Small intestine (tissue), 7 donors: ENCODE data around the gene SFXN5. TPM values are rescaled to one million over a fixed set of nuclear protein-coding genes. Genes with fewer than 3 reads are reported as not detected.

Experiments
- DNase-seq, 2 donors: peaks; one replicate each; pipeline versions ENCODE4 v3.0.0 to v3.0.0-alpha.2; 2013
- FAIRE-seq: peaks from 2 replicates; lab custom pipeline; 2012; peaks lifted over from hg19 to GRCh38; lab: Jason Lieb, UNC
- H3K27ac ChIP-seq, 3 donors: one replicate each; pipeline ENCODE4 v1.5.1; 2013; ENCODE audit warnings: low read length in 2 of 3, mild to moderate bottlenecking in 2 of 3, control low read depth in 1 of 3, inconsistent platforms in 1 of 3, low read depth in 1 of 3, moderate library complexity in 1 of 3
- H3K27me3 ChIP-seq, 3 donors: one replicate each; pipeline ENCODE4 v1.6.1; 2013; ENCODE audit warnings: low read length in 3 of 3, inconsistent platforms in 1 of 3; ENCODE audit not compliant: control insufficient read depth in 3 of 3, insufficient read depth in 3 of 3
- H3K36me3 ChIP-seq, 3 donors: one replicate each; pipeline ENCODE4 v1.6.1; 2013; ENCODE audit warnings: low read length in 3 of 3, inconsistent platforms in 1 of 3, low read depth in 1 of 3, mild to moderate bottlenecking in 1 of 3, moderate library complexity in 1 of 3; ENCODE audit not compliant: control insufficient read depth in 3 of 3, insufficient read depth in 2 of 3
- H3K4me1 ChIP-seq, 3 donors: one replicate each; pipeline ENCODE4 v1.6.1; 2013; ENCODE audit warnings: low read length in 2 of 3, inconsistent platforms in 1 of 3, low read depth in 1 of 3, mild to moderate bottlenecking in 1 of 3, moderate library complexity in 1 of 3; ENCODE audit not compliant: control insufficient read depth in 3 of 3, insufficient read depth in 2 of 3
- H3K4me3 ChIP-seq, 3 donors: one replicate each; pipeline ENCODE4 v1.5.1; 2013; ENCODE audit warnings: low read length in 3 of 3, control low read depth in 1 of 3, inconsistent platforms in 1 of 3, low read depth in 1 of 3, mild to moderate bottlenecking in 1 of 3, moderate library complexity in 1 of 3
- H3K9me3 ChIP-seq, 2 donors: one replicate each; pipeline ENCODE4 v1.6.1; 2013; ENCODE audit warnings: low read depth in 1 of 2, low read length in 1 of 2; ENCODE audit not compliant: control insufficient read depth in 2 of 2, insufficient read depth in 1 of 2
- whole genome bisulfite sequencing, 3 donors: extraction: QIAGEN DNeasy Blood & Tissue Kit; methylation state at CpG; one replicate each; pipeline ENCODE4 v1.1.7; 2013; 5-methylcytosine and 5-hydroxymethylcytosine counted together
- polyA plus RNA-seq, 4 donors: library from polyadenylated mRNA; stranded (reverse) in 3 of 4; unstranded in 1 of 4; fragments of 200-250 nt in 3 of 4; fragments of 120-200 nt in 1 of 4; gene quantifications; one replicate each; pipeline versions ENCODE4 v1.2.1 to v1.2.3, GENCODE V29; 2013
- donor health status: healthy with polysubstance abuse.
- donor health status: control.
- donor health status: control.
- donor health status: Bipolar disorder and iron deficiency.
- donor health status: healthy.

SFXN5 gene
- polyA plus RNA-seq, 4 donors = 5.4 to 28.5 (median 9.8) TPM

DNA sequence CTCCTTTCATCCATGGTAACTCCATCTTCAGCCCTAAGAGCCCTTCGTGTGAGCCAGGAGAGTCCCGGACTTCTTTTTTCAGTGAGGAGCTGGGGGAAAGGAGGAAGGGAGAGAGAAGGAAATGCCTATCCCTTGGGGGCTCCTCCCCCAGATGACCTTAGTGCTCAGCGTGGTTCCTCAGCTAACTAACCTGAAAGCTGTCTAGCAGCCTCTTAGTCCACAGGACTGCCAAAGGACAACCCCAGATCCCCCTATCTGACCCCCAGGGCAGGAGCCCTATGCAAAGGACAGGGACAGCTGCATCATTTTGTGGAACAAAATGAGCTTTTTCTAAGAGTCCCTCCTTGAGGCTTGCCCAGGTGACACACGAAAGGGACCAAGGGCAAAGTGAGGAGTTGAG, 176.4 kb downstream of the SFXN5 start:
- FAIRE-seq (no peak), DNase-seq (no peak)
- H3K4me1 ChIP-seq = peaks cover 0 to 8% (median 0%) of the 10 kb centered on the region in 3 donors
- H3K9me3 ChIP-seq = no peaks in the 10 kb centered on the region
- peaks cover 0 to 20% (median 0%) of the 10 kb centered on the region in 3 donors for H3K36me3 ChIP-seq
- no peak overlapping the region for H3K27ac ChIP-seq
- no peak overlapping the region for H3K4me3 ChIP-seq
- H3K27me3 ChIP-seq = peaks cover 0 to 19% (median 2%) of the 10 kb centered on the region in 3 donors
- WGBS, 3 donors = 3 to 15% (median 13%) methylated on average over 4 of the region's 4 CpGs

DNA sequence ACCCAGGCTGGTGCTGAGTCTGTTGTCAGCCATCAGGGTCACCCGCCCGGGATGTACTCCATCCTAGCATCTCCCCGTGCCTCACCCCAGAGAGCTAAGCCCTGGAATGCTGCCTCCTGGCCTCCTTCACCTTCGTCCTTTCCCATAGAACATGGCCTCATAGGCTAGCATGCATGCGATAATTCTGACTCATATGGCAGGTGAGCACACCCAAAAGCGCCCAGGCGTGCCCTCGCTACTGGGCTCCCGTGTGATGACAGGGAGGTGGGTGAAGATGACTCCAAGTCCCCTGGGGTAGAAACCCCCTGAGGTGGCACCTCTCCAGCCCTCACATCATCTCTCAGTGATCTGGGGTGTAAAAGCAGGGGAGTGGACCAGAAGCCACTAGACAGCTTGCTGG, 177.0 kb downstream of the SFXN5 start:
- DNase-seq (peak in 1 of 2 donors; percentile 57), FAIRE-seq (no peak)
- Histone ChIP-seq H3K4me3 (no peak overlapping the region), H3K9me3 (no peaks in the 10 kb centered on the region), H3K27ac (no peak overlapping the region), H3K36me3 (peaks cover 0 to 22% (median 0%) of the 10 kb centered on the region in 3 donors), H3K27me3 (peaks cover 0 to 19% (median 2%) of the 10 kb centered on the region in 3 donors), H3K4me1 (peaks cover 0 to 8% (median 1%) of the 10 kb centered on the region in 3 donors)
- 29 to 74% (median 46%) methylated on average over 9 of the region's 9 CpGs for WGBS, 3 donors

DNA sequence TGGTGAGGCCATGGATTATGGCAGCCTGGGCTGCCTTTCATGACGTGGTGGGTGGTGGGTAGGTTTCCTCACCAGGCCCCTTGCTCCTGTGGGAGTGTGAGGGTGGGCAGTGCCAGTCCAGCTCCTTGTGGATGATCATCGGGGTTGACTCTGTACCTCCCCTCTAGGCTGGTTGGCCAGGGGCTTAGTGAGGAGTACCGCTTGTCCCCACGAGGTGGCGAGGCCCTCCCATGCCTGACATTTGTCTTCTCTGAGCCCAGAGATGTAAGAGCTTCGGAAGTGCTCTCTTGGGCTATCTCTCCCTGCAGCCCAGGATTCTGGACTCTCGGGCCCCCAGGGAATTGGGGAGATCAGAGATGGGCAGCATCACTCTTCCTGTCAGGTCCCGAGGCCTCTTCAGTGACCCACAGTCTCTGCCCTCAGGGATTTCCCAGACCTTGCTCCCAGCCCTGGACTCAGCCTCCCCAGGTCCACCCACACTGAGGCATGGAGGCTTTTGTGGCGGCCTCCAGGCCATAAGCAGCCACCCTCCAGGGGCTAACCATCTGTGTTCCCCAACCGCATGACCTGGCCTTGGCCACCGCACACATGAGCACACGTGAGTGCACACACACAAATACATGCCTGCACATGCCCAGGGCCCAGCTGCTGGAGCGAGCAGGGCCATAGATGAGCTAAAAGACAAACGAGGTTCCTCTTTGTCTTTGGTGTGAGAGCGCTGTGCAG, 177.8 kb downstream of the SFXN5 start:
- Histone ChIP-seq H3K4me1 (peaks cover 0 to 12% (median 4%) of the 10 kb centered on the region in 3 donors), H3K36me3 (peaks cover 0 to 24% (median 0%) of the 10 kb centered on the region in 3 donors), H3K9me3 (no peaks in the 10 kb centered on the region), H3K27me3 (peaks cover 0 to 19% (median 2%) of the 10 kb centered on the region in 3 donors), H3K4me3 (no peak overlapping the region), H3K27ac (no peak overlapping the region)
- FAIRE-seq = no peak
- WGBS, 3 donors = 47 to 51% (median 48%) methylated on average over 15 of the region's 15 CpGs
- DNase-seq = peak; percentile 46 to 72

DNA sequence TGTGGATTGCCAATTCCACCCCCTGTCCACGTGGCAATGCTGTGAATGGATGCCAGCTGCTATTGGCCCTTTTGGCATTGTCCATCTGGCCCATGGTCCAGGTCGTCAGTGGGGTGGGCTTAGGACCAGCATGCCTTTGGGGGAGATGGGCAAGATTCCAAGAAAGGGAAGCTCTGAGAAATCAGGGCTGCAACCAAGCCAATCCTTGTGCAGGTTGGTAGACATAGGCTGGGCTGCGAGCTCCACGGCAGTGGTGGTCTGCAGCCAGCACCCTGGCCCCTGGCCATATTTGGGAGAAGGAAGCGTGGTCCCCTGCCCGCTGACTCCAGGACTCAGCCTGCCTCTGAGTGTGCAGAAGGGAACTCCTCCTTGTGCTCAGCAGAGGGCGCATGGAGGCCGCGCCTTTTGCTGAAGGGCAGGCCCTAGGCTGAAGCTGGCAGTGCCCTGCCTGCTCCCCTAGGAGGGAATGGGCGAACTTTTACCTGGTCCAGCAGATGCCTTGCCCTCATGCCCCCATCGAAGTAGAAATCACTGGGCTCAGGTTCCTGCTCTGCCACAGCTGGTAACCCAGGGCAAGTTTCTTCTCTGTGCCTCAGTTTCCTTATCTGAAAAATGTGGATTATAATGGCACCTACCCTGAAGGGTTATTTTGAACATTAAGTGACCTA, 178.9 kb downstream of the SFXN5 start:
- H3K4me3 ChIP-seq = no peak overlapping the region
- FAIRE-seq = no peak
- H3K27me3 ChIP-seq = peaks cover 0 to 8% (median 2%) of the 10 kb centered on the region in 3 donors
- H3K27ac ChIP-seq = no peak overlapping the region
- no peaks in the 10 kb centered on the region for H3K9me3 ChIP-seq
- peaks cover 4 to 21% (median 4%) of the 10 kb centered on the region in 3 donors for H3K4me1 ChIP-seq
- peak; percentile 71 to 73 for DNase-seq
- 9 to 10% (median 9%) methylated on average over 11 of the region's 11 CpGs for WGBS, 3 donors
- H3K36me3 ChIP-seq = peaks cover 0 to 27% (median 0%) of the 10 kb centered on the region in 3 donors

Other genes with a start within 250 kb of the SFXN5 start
- 10 to 100 TPM in 2 of 4 donors, 1 to 10 TPM in 2; 6.9 to 12.6 (median 8.5) TPM for gene EXOC6B, start 245.7 kb downstream of the SFXN5 start, polyA plus RNA-seq
- 10 to 100 TPM; 40.6 to 50.0 (median 44.4) TPM for gene SPR, start 184.3 kb downstream of the SFXN5 start, polyA plus RNA-seq
- gene EMX1, start 154.2 kb downstream of the SFXN5 start, polyA plus RNA-seq = 1 to 10 TPM in 2 of 4 donors, under 1 TPM in 2; 0.13 to 4.9 (median 1.0) TPM
- gene RAB11FIP5, start 41.2 kb upstream of the SFXN5 start, polyA plus RNA-seq = 10 to 100 TPM in 2 of 4 donors, 1 to 10 TPM in 2; 5.1 to 37.3 (median 8.3) TPM
- gene NOTO, start 130.9 kb upstream of the SFXN5 start, polyA plus RNA-seq = not detected
- 10 to 100 TPM in 2 of 4 donors, 1 to 10 TPM in 2; 3.1 to 26.2 (median 10.7) TPM for gene SMYD5, start 142.5 kb upstream of the SFXN5 start, polyA plus RNA-seq
- gene PRADC1, start 161.5 kb upstream of the SFXN5 start, polyA plus RNA-seq = 100 to 1,000 TPM in 1 of 4 donors, 10 to 100 TPM in 3; 11.9 to 113 (median 46.4) TPM
- 100 to 1,000 TPM; 120 to 196 (median 143) TPM for gene CCT7, start 162.6 kb upstream of the SFXN5 start, polyA plus RNA-seq
- 1 to 10 TPM in 2 of 4 donors, under 1 TPM in 2; 0.54 to 2.1 (median 1.0) TPM for gene FBXO41, start 212.8 kb upstream of the SFXN5 start, polyA plus RNA-seq
- gene EGR4, start 221.8 kb upstream of the SFXN5 start, polyA plus RNA-seq = under 1 TPM in 2 of 4 donors, not detected in 2; 0.01 to 0.04 TPM